ENCODE results near the gene PDGFRA.
"Not testable (repeated sequence)": the region's sequence is repeated elsewhere in the genome, so short reads cannot be mapped to it uniquely, and the experiment has no call there.

DNA sequence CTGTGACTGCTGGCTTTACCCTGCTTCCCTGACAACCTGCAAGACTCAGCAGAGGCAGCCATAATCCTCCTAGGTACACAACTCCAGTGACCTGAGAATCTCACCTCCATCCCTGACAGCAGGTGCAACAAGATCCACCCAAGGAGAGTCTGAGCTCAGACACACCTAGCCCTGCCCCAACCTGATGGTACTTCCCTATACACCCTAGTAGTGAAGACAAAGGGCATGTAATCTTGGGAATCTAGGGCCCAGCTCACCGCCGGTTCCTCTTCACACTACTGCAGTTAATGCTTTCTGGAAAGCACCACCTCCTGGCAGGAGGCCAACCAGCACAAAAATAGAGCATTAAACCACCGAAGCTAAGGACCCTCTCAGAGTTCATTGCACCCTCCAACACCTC, 113.0 kb downstream of the PDGFRA start:
- TF ChIP-seq CTCF (IDR thresholded peaks at IDR 0.05); POLR2A (IDR thresholded peaks at IDR 0.05; ENCODE audit: low read depth): not testable (repeated sequence)
